GM10266 (cell line): Measurements from ENCODE around the gene VAV2.

Source experiments
- DNase-seq: peaks from one replicate; pipeline ENCODE4 v3.0.0; 2012; ENCODE audit errors: extremely low spot score
- TF ChIP-seq, protein P1 (sequence below): IDR thresholded peaks from 2 replicates; pipeline ENCODE4 v1.5.1; 2012; ENCODE audit warnings: mild to moderate bottlenecking, low read depth; ENCODE audit not compliant: control insufficient read depth, insufficient read depth; ENCODE audit errors: missing control alignments

The VAV2 gene

DNA sequence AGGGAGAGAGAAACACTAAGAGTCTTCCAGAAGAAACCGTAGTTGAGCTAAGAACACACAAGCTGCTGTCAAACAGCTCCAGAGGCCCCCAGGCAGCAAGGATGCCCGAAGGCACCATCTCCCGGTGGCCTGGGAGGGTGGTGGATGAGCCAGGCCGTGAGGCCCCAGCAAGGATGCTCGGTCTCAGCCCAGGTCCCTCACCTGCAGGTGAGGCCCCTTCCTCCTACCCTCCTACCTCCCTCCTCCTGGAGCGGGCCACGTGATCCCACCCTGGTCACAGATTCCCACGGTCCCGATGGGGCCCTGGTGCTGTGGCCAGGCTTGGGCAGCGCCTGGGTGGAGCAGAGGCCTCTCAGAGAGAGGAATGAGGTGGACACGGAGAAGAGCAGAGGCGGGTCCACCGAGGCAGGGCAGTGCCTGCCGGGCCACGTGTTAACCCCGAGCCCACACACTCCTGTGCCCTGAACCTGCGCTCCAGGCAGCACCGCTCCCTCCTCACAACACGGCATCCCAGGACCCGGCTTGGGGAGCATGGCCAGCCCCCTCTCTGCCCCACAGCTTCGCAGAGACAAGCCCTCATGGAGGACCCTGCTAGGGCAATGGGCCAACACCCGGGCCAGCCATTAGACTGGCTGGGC is 158.6 kb downstream of the VAV2 start:
- DNase-seq: no peak
- TF ChIP-seq, protein P1, sequence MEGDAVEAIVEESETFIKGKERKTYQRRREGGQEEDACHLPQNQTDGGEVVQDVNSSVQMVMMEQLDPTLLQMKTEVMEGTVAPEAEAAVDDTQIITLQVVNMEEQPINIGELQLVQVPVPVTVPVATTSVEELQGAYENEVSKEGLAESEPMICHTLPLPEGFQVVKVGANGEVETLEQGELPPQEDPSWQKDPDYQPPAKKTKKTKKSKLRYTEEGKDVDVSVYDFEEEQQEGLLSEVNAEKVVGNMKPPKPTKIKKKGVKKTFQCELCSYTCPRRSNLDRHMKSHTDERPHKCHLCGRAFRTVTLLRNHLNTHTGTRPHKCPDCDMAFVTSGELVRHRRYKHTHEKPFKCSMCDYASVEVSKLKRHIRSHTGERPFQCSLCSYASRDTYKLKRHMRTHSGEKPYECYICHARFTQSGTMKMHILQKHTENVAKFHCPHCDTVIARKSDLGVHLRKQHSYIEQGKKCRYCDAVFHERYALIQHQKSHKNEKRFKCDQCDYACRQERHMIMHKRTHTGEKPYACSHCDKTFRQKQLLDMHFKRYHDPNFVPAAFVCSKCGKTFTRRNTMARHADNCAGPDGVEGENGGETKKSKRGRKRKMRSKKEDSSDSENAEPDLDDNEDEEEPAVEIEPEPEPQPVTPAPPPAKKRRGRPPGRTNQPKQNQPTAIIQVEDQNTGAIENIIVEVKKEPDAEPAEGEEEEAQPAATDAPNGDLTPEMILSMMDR: no peak

DNA sequence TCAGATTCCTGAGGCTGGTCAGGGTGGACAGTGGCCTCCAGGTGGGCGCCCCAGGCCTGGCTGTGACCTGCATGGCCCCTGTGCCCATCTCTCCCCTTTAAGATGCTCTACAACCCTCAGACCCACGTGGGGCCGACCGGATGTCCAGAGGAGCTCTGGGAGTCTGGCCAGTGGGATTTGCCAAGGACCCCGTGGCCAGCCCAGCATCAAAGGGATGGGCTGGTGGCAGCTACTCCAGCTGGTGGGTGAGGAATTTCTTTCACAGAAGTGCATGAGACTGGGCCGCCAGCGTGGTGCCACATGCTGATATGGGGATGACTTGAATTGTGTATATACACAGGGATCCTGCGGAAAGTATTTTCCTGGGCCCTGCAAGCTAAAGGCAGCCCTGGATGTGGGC is 159.2 kb downstream of the VAV2 start:
- no peak for DNase-seq

DNA sequence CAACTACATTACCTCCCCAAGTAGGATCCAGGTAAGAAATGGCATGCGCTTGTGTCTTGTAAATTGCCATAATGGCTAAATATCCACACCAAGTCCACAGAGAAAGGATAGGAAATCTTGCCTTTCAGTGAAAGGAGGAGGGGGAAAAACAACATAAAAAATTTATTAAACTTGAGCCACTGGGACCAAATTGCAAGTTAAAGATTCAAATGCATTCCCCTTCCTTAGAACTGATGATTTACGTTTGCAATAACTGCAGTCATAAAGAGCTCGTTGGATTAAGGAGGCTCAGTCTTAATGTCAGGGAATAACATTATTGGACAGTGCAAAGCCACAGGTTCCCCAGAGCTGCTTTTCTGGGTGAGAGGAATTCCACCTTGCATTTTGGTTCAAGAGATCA is 161.4 kb downstream of the VAV2 start:
- TF ChIP-seq, protein P1: no peak
- no peak for DNase-seq

More for the DNA sequence above, 159.2 kb downstream of the VAV2 start:
- TF ChIP-seq, protein P1: no peak

DNA sequence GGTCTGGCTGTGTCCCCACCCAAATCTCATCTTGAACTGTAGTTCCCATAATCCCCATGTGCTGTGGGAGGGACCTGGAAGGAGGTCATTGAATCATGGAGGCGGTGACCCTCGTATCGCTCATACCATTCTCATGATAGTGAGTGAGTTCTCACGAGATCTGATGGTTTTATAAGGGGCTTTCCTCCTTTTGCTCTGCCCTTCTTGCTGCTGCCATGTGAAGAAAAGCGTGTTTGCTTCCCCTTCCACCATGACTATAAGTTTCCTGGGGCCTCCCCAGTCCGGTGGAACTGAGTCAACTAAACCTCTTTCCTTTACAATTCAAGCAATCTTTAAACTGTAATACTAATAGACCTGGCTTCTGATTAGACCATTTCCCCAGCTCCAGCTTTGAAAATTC is 161.8 kb downstream of the VAV2 start:
- TF ChIP-seq, protein P1: no peak
- no peak for DNase-seq

DNA sequence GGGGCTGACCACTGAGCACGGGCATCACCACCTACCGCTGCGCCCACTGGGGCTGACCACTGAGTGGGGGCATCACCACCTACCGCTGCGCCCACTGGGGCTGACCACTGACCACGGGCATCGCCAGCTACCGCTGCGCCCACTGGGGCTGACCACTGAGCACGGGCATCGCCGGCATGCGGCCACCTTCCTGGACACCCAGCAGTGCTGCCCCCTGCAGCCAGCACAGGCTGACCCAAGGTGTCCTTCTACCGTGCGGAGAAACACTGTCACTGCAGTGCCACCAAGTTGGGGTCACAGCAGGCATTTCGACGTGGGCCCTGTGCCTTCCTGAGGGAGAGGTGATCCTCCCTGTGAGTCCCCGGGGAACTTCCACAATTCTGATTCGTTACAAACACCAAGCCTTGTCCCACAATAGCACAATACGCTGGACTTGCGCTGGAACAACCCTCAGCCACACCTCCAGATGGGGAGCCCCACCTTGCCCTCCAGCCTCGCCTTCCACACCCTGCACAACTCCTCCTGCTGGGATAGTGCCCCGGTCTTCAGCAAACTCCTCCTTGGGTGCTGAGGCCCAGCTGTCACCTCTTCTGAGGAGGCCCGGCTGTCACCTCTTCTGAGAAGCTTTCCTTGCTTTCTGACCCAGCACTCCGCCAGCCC is 163.7 kb downstream of the VAV2 start:
- TF ChIP-seq, protein P1: no peak
- DNase-seq: no peak

DNA sequence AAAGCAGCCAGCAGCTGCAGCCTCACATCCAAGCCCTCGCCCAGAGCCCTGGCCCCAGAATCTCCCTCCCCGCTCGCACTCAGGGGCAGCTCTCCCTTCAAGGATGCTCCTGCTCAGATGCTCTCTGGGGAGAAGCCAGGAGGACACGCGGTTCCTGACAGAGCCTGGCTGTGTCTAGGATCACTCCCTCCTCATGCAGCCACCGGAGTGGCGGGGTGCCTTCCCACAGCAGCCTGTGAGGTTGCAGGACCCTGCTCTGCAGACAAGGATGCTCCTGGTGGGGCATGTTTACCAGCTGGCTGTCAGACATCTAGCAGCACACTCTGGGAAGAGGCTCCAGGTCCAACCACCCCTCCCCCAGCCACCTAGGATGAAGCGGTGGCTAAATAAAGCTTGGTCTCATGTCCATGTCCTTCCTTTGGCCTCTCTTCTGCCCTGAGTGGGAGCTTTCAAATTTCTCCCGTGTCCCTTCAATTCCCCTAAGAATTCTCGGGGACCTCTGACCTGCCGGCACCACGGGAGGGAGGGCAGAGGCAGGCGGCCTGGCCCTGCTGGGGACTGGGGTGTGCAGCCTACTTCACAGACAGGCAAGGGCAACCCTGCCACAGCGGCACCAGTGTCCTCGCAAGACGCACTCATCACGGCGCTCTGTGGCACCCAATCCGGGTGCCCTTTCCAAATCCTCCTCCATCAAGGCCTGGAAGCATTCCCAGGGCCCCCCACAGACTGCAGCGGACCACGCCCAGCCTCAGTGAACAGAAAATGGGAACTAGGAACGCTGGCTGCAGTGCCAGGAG is 165.6 kb downstream of the VAV2 start:
- TF ChIP-seq, protein P1: no peak
- DNase-seq: no peak
